HS-5 (cell line): ENCODE measurements around the gene KMT2A.
A peak's percentile ranks its signal among the peaks of the same experiment; 100 is the strongest.

Source experiments
- DNase-seq: peaks from one replicate; pipeline ENCODE4 v3.0.0-alpha.2; 2012; ENCODE audit warnings: low read depth

KMT2A gene

GRCh38 chr11:118488480-118489109 is 52.3 kb downstream of the KMT2A start:
- peak; percentile 32 for DNase-seq

GRCh38 chr11:118491041-118491440 is 54.7 kb downstream of the KMT2A start:
- no peak for DNase-seq

GRCh38 chr11:118497831-118498230 is 61.5 kb downstream of the KMT2A start:
- DNase-seq = peak; percentile 70

GRCh38 chr11:118503216-118503615 is 66.9 kb downstream of the KMT2A start:
- DNase-seq = no peak

- no peak for DNase-seq
Observed at GRCh38 chr11:118511601-118512000, 75.3 kb downstream of the KMT2A start.

- no peak for DNase-seq
Observed at GRCh38 chr11:118514103-118514502, 77.8 kb downstream of the KMT2A start.

GRCh38 chr11:118519549-118519948 is 83.3 kb downstream of the KMT2A start:
- no peak for DNase-seq

GRCh38 chr11:118521892-118522311 is 85.6 kb downstream of the KMT2A start:
- no peak for DNase-seq

- no peak for DNase-seq
Observed at GRCh38 chr11:118522571-118523072, 86.3 kb downstream of the KMT2A start.

GRCh38 chr11:118524356-118524755 is 88.1 kb downstream of the KMT2A start:
- DNase-seq = no peak

- DNase-seq = no peak
Observed at GRCh38 chr11:118524757-118525470, 88.6 kb downstream of the KMT2A start.

GRCh38 chr11:118526688-118527087 is 90.4 kb downstream of the KMT2A start:
- no peak for DNase-seq

GRCh38 chr11:118527109-118527508 is 90.8 kb downstream of the KMT2A start, which contains the start of gene TTC36:
TTC36 (plus strand) TSS chr11:118527474; CDS start chr11:118527495, 21 bp downstream.
- no peak for DNase-seq

GRCh38 chr11:118528511-118528910 is 92.2 kb downstream of the KMT2A start:
- no peak for DNase-seq

GRCh38 chr11:118529584-118530175 is 93.4 kb downstream of the KMT2A start:
- DNase-seq = no peak

GRCh38 chr11:118530180-118530682 is 93.9 kb downstream of the KMT2A start:
- no peak for DNase-seq

GRCh38 chr11:118530683-118531596 is 94.6 kb downstream of the KMT2A start, which contains the start of gene TMEM25:
TMEM25 (plus strand) TSS chr11:118531192; CDS start chr11:118531802, 610 bp downstream.
- DNase-seq = no peak

- DNase-seq = no peak
Observed at GRCh38 chr11:118531597-118532084, 95.3 kb downstream of the KMT2A start.

- DNase-seq = no peak
Observed at GRCh38 chr11:118532091-118532490, 95.8 kb downstream of the KMT2A start.

GRCh38 chr11:118532852-118533768 is 96.8 kb downstream of the KMT2A start:
- no peak for DNase-seq
